ENCODE results near the gene PPAN. TPM values are rescaled to one million over a fixed set of nuclear protein-coding genes. Genes with fewer than 3 reads are reported as not detected.

PPAN gene
- total RNA-seq, 1 experiment from 2014 or later: 17.8 TPM

DNA sequence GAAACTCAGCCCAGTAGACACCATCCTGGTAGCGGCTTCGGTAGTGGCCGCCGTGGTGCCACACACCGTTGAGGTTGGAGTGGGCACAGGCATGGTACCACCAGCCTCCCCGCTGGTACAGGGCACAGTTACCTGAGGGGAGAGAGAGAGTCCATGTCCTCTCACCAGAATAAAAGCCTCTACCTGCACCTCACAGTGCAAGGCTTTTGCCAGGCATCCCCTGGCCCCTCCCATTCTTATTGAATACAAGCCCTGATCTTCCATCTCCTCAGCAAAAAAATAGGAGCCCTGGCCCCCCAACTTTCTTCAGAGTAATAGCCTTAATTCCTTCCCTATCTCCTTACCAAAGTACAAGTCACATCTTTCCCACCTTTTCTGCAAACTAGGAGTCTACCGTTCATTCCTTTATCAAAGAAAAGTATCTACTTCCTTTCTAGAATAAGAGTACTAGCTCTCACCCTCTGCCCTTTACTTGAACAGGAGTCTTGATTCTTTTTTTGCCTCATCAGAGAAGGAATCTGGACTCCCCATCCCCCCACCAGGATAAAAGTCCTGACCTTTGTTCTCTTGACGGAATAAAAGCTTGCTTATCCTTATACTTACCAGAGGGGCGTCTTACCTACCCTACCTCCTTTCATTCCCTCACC, 13.4 kb upstream of the PPAN start:
- no peak for DNase-seq (ENCODE audit: low read depth)

DNA sequence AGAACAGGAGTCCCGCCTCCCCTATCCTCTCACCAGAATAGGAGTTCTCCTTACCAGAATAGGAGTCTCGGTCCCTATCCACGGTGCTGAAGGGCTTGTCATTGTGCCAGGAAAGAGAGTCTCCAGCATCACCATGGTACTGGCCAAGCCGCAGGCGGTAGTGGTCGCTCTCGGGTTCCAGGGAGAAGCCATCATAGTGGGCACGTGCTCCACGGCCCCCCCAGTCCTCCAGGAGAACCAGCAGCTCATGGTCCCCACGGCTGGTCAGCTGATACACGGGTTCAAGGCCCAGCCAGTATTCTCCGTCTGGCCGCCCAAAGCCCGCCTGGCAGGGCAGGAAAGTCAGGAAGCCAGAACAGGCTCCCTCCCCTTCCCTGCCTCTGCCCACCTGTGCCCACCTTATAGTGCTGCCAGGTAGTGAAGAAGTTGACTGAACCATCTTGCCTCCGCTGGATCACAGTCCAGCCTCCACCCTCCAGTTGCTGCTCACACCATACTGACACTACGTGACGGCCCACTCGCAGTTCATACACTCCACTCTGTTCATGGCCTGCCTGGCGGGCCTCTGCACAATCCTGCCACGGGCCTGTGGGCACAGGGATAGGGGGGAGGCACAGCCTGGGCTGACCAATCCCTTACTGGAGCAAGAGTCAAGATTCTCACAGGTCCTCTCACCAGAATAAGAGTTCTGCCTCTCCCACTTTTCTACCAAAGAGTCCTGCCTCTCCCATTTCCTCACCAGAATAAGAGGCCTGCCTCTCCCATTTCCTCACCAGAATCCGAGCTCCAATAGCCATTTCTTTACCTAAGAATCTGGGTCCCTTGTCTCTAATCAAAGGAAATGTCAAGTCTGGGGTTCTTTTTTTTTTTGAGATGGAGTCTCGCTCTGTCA, 12.6 kb upstream of the PPAN start:
- no peak for DNase-seq (ENCODE audit: low read depth)

GRCh38 chr19:10095622-10095947, 10.6 kb upstream of the PPAN start:
- no peak for DNase-seq (ENCODE audit: low read depth)

GRCh38 chr19:10095948-10096614, 10.1 kb upstream of the PPAN start:
- peak; percentile 87 for DNase-seq (ENCODE audit: low read depth)

- DNase-seq (ENCODE audit: low read depth): no peak
Measured at GRCh38 chr19:10096615-10096963, 9.6 kb upstream of the PPAN start.

- no peak for DNase-seq (ENCODE audit: low read depth)
Measured at GRCh38 chr19:10100163-10100785, 5.9 kb upstream of the PPAN start.

GRCh38 chr19:10102787-10103236, 3.4 kb upstream of the PPAN start:
- DNase-seq (ENCODE audit: low read depth): no peak

GRCh38 chr19:10104130-10104513, 2.0 kb upstream of the PPAN start:
- no peak for DNase-seq (ENCODE audit: low read depth)

GRCh38 chr19:10104665-10105508, 1.3 kb upstream of the PPAN start:
- DNase-seq (ENCODE audit: low read depth): no peak

GRCh38 chr19:10105509-10106099, 558 bp upstream of the PPAN start:
- DNase-seq (ENCODE audit: low read depth): no peak

GRCh38 chr19:10107254-10107653, 1.1 kb downstream of the PPAN start:
- DNase-seq (ENCODE audit: low read depth): no peak

- no peak for DNase-seq (ENCODE audit: low read depth)
Measured at GRCh38 chr19:10107817-10108367, 1.7 kb downstream of the PPAN start.

GRCh38 chr19:10109528-10109927, 3.4 kb downstream of the PPAN start:
- no peak for DNase-seq (ENCODE audit: low read depth)

- no peak for DNase-seq (ENCODE audit: low read depth)
Measured at GRCh38 chr19:10110076-10110971, 4.2 kb downstream of the PPAN start.

GRCh38 chr19:10110972-10111317, 4.8 kb downstream of the PPAN start:
- no peak for DNase-seq (ENCODE audit: low read depth)

DNA sequence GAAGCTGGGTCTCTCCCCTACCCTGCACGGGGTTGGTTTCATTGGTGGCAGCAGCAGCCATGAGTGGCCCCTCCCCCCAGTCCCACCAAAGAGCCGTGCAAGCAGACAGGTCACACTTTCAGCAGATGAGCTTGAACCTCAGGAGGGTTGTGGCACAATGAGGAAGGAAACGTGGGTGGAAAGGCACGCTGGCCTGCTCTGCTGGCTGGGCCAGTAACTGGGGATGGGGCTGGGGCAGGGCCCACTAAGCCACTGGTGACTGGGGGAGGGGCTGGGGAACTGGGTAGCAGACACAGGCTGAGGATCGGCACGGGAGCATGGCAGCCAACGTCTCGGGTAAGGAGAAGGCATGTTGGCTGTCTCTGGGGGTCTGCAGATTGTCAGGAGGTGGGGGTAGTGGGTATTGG, 5.2 kb downstream of the PPAN start, which contains the start of gene P2RY11:
P2RY11 (plus strand) TSS at position 289 of the 407 bp plus-strand sequence; CDS start at position 318, 29 bp downstream.
- DNase-seq (ENCODE audit: low read depth): no peak

- DNase-seq (ENCODE audit: low read depth): peak; percentile 53
Measured at GRCh38 chr19:10112037-10112761, 6.0 kb downstream of the PPAN start.

GRCh38 chr19:10112895-10113591, 6.9 kb downstream of the PPAN start:
- DNase-seq (ENCODE audit: low read depth): no peak
